HG03571 (cell line): ENCODE data around the gene TRABD2A.

Source experiments
- ATAC-seq: cut with Tn5 transposase; IDR thresholded peaks from one replicate; pipeline ENCODE4 v1.9.1; 2021; ENCODE audit not compliant: unreplicated experiment

Gene TRABD2A

DNA sequence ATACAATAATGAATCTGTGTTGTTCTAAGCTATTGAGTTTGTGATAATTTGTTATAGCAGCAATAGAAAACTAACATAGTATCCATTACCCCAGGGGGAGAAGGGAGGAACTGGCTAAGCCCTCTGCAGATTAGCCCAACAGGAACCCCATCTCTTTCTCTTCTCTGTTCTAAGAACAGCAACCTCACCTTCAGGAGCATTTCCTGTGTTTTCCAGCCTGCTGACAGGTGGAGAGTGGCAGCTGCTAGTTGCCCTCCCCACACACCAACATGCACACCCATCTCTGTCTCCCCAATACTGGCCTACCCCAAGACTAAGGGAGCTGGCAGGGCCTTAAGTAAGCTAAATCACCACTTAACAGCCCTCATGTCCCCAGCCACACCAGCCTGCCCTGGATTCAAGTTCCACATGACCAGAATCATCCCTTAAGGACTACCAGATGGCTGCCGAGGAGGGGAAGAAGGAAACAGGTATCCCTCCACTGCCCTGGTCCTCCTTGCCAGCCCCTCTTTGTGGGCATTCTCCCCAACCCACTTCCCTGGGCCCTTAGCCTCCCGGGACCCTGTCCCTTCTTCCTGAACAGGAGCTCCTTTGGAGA is 52.8 kb downstream of the TRABD2A start:
- no peak for ATAC-seq

DNA sequence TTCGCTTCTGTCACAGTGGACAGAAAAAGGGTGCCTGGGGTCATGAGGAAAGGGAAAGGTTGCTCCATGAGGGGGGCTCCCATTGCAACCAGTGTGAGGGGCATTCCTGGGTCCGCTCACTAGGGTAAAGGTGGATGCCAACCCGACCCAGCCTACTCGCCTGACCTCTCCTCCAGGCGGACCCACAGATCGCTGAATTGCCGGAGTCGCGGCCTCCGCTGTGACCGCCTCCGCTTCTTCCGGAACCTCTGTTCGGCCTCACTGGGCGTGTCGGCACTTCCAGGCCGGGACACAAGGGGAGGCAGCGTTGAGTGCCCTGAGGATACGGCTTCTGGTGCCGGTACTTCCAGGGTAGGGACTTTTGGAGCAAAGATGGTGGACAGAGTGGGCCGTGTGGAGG is 57.1 kb downstream of the TRABD2A start:
- no peak for ATAC-seq

DNA sequence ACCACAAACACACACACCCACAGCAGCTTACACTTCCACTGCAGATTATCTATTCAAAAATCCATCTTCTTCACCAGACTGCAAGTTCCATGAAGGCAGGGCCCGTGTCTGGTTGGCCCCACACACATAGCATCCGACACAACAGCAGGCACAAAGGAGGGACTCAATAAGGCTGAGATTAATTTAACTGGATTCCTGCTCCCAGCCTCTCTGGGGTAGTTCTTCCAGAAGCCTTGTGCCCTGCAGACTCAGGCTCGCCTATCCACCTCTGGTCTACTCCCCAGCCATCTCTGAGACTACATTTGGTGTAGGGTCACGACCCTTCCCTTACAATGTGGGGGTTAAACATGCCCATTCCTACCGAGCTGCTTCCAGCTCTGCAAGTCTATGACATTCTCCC is 57.7 kb downstream of the TRABD2A start:
- ATAC-seq, result no peak

DNA sequence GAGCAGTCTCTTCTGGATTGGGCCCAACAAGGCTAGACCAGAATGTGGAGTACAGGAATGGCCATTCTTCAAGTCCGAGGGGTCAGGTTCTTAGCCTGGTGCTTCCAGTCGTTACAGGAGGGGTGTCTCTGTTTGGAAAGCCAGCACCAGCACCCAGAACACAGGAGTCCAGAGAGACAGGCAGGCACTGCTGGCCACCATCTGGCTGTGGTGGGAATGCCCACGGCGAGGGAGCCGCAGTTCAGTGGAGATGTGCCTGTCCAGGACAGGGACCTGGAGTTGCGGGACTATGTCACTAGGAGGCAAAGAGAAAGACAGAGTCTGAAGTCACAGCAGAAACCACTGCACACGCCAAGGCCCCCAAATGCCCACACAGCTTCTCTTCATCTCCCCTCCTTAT is 59.1 kb downstream of the TRABD2A start:
- no peak for ATAC-seq

DNA sequence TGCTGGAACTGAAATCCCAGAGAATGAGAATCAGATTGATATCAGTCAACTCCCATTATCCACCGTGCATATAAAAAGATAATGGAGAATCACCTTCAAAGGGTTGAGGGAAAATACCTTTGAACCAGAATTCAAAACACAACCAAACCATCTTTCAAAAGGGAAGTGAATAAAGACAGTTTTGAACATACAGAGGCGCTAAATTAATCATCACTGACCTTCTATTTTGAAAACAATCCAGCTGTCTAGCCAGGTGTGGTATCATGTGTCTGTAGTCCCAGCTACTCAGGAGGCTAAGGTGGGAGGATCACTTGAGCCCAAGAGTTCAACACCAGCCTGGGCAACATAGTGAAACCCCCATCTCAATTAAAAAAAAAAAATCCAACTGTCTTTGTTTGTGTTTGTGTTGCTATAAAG is 63.6 kb downstream of the TRABD2A start:
- peak; percentile 91 for ATAC-seq

DNA sequence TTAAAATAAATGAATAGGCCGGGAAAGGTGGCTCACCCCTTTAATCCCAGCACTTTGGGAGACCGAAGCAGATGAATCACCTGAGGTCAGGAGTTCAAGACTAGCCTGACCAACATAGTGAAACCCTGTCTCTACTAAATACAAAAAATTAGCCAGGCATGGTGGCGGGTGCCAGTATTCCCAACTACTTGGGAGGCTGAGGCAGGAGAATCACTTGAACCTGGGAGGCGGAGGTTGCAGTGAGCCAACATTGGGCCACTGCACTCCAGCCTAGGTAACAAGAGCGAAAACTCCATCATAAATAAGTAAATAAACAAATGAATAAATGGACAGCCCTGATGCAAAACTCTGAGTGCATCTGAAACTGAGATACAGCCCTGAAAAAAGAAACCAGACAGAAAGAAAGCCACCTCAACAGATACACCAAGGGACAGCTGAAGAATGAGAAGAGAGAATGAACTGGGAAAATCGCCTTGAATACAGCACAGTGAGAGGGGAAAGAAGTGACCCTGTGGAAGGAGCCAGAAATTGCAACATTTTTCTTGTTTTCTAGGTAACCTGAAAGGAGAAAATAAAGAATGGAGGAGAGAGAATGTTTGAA is 64.4 kb downstream of the TRABD2A start:
- peak; percentile 69 for ATAC-seq

DNA sequence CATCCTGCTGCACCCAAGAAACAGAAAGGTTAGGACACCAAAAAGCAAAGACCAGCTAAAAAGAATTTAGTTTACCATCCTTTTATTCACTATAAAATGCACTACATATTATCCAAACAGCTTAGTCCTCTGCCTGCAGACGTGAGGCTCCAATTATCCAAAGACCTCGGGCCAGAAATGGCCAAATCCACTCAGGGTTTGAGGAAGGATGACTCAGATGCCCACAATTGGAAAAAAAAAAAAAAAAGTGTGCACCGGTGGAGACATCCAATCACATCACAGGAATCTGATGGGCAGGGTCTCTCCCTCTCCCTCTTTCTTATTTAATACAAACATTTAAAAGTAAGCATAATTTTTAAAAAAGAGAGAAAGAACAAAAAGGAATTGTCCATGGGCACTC is 65.7 kb downstream of the TRABD2A start:
- no peak for ATAC-seq

DNA sequence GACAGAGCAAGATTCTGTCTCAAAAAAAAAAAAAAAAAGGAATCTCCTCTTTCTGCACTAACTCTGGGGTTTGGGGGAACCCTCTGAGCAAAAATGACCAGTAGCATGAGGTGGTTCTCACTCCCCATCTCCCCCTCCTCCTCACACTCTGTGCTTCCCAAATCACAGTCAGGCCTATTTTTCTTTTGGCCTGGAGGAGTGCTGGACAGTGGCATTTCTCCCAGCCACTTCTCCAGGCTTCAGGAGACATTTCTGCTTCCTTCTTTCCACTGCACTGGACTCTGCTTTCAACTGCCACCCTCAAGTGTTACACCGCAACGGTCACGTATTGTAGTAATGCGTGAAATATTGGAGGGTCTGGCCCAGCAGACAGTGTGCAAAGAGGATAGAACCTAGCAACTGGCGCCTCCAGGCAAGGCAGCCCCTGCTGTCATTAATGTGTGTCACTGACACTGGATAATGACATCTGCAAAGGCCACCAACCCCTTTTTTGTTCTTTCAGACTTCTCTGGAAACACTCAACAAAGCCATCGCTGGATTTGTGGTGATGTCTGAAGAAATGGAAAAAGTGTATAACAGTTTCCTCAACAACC is 68.9 kb downstream of the TRABD2A start:
- no peak for ATAC-seq

DNA sequence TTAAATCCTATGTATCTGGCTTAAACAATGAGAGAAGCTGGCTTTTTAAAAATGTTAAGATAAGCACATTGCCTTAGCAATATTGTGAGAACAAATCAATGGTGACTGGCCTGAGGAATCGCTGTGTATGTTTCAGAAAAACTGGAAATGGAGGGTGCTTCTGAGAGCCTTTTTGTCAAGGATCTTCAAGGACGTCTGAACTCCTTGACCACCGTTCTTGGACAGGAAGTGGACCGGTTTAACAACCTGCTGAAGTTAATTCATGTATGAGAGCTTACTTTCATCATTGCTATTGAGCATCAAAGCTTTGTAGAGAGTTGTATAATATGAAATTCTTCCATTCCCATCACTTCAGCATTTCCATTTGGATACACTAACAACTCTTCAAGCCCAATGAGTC is 72.6 kb downstream of the TRABD2A start:
- no peak for ATAC-seq

DNA sequence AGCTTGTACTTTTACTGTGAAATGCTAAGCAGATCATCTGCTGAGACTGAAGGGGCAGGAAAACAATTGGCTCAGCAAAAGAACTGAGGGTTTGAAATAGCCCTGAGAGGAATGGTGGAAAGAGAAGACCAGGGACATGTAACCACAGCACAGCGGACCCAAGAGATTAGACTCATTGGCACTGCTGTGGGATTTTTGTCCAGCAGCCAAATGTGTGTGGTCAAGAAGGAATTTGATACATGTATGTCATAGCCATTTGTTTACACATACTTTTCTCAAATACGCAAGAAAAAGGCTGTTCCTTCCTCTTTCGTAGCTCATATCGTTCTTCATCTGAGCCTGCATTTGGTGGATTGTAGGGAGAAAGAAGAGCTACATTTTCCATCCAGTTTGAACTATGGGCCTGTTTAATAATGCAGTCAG is 73.8 kb downstream of the TRABD2A start:
- ATAC-seq, result no peak

DNA sequence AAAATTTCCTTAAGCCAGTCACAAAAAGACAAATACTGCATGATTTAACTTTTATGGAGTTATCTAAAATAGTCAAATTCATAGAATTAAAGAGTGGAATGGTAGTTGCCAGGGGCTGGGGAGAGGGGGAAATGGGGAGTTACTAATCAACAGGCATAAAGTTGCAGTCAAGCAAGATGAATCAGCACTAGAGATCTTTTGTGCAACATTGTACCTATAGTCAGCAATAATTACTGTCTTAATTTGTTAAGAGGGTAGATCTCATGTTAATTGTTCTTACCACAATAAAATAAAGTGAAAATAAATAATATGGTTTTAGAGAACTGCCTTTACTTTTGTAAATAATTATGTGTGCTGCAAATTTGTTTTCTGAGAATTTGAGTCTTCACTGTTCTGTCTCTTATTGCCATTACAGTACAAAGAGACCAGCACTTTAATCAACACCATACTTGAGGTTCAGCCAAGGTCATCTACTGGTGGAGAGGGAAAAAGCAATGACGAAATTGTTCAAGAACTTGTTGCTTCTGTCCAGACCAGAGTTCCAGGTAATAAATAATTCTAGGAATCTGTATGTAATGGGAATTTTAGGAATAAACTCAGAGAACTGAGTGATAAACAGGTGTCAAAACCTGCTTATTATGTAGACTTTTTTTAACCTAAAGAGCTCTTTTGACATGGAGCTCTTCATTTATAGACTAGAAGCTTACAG is 75.5 kb downstream of the TRABD2A start:
- ATAC-seq, result no peak

DNA sequence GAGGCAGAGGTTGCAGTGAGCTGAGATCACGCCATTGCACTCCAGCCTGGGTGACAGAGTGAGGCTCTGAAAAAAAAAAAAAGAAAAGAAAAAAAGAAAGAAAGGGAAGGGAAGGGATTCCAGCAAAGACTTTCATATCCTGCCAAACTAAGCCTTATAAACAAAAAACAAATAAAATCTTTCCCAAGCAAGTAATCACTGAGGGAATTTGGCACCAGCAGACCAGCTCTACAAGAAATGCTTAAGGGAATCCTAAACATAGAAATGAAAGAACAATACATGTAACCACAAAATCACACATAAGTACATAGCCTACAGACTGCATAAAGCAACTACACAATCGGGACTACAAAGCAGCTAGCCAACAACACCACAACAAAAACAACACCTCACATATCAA is 79.1 kb downstream of the TRABD2A start:
- ATAC-seq, result no peak

DNA sequence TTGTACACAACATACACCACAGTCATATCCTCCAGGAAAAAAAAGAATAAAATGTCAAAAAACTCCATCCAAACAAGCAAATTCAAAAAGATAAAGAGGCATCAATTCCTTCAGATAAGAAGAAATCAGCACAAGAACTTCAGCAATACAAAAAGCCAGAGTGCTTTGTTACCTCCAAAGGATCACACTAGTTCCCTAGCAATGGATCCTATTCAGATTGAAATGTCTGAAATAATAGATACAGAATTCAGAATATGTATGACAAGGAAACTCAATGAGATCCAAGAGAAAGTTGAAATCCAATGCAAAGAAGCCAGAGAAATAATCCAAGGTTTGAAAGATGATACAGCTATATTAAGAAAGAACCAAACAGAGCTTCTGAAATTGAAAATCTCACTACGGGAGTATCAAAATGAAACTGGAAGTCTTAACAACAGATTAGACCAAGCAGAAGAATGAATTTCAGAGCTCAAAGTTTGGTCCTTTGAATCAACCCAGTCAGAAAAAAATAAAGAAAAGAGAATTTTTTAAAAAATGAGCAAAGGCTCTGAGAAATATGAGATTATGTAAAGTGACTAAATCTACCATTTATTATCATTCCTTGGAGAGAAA is 80.6 kb downstream of the TRABD2A start:
- no peak for ATAC-seq

DNA sequence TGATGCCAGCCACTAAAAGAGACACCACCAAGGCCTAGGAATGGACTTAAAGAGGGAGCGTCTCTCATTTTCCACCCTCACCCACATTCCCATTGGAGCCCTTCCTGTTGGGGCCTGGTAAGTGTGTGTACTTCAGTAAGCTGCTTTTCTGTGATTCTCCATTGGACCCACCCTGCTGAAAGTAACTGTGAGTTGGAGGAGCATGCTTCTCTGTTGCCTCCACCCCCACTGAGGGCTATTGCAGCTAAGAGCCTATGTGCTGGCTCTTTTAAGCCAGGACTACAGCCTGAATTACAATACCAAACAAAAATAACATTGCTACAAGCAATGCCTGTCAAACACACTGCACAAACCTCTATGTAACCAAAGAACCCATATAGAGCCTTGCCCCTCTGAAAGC is 81.1 kb downstream of the TRABD2A start:
- no peak for ATAC-seq

DNA sequence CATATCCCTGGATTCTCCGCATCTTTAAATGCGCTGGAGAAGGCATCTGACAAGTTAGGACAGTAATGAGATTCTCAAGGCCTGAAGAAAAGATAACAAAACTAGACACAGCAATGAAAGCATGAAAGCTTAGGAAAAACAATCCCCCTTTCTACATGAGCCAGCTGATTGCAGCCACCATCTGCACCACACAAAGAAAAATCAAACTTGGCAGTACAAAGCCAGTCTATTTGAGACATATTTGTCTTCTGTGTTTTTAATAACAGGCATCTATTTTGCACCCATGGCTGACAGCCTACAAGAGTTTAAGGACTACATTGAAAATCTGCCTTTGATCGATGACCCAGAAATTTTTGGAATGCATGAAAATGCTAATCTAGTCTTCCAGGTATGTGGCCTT is 83.6 kb downstream of the TRABD2A start:
- no peak for ATAC-seq

DNA sequence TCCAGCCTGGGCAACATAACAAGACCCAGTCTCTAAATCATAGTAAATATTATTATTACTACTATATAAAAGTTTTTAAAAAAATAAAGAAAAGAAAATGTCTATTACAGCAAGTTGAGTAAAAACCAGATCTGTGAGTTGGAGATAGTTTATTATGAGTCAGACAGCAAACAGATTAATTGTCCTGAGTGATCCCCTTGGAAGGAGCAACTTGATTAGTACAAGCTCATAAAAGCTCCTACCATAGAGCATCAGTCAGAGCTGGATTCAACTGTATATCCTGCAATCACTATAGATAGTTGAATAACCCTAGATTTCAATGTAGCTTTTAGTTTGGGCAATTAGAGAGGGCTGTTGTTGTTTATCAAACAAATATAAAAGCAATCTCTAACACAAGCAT is 84.1 kb downstream of the TRABD2A start:
- ATAC-seq, result no peak

DNA sequence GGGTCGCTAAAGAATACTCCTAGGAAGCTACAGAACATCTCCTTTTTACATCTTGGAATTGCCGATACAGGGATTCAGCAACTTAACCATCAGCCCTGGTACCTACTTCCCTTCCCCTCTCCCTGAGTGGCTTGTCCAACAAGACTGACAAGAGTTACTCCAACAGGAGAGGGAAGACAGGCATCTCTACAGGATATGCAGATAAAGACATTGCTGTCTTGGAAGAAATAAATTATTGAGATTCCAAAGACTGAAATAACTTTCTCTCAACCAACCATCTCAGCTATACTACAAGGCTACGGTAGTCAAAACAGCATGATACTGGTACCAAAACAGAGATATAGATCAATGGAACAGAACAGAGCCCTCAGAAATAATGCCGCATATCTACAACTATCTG is 87.2 kb downstream of the TRABD2A start:
- no peak for ATAC-seq

DNA sequence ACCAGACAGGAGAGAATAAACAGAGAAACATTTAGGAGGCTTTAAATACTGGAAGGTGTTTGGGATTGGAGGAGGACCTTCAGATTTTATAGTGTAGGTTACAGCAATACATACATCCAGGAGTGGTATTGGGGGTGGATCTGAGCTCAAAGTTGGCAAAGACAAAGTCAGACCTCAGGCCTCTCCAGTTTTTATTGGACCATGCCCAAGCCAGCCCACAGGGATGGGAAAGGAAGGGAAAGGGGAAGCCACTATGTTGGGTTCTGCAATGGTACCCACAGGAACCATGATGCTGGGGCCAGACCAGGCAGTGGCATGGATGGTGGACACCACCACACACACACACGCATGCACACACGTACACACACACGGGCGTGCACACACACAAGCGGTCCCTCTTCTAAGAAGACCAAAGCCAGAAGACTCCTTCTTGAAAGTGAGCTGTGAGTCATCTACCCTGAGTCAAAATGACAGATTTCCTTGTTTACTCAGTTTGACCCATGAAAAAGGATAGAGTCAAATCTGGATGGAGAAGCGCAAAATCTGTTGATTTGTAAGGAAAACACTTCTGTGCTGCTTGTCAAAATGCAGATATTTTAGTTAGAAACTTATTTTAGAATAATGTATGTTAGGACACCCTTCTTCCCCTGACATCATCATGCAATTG is 87.9 kb downstream of the TRABD2A start:
- ATAC-seq, result no peak

DNA sequence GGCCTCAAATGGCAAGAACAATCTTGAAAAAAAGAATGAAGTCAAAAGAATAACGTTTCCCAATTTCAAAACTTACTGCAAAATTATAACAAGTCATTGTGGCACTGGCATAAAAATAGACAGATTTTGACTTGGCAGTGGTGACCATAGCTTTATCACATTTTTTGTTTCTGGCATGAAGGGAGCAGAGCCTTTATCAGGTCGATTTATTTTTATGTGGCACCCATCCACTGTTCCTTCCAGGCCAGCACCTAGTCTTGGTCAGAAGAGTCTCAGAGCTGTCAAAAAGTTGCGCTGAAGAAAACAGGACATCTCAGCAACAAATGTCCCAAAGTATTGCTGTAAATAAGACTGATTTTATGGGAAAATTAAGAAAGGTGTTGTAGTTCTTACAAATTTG is 92.4 kb downstream of the TRABD2A start:
- ATAC-seq, result no peak

DNA sequence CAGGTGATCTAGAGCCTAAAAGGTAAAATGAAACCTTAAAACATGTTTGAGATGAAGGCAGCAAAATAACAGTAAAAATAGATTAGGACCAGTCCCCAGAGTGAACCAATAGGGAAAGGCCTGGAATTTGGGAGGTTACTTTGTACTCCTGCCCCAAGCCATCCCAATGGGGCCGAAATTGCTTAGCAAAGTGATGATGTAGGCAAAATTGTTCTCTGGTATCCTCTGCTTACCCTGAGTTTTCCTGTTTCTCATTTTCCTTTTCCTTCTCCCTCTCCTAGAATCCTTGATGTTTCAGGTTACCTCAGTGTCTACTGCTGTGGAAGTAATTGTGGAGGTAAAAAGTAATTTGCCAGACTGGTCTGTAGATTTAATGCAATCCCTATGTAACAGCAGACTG is 92.9 kb downstream of the TRABD2A start:
- ATAC-seq, result no peak

DNA sequence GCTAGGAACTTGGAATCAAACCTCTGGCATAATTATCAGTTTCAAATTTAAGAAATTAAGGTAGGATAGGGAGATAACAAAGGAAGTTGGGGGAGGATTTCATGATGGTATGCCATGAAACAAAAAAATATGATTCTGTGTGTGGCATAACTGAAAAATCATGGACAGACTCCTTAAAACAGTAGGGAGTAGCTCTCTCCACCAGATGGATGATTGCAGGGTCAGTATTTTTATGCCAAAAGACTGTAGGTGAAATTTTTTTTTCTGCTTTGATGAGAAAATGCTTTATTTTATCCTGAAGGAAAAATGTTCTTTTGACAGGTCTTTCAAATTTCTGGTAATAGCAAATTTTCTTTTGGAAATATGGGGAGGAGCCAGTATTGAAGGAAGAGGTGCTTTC is 94.3 kb downstream of the TRABD2A start:
- ATAC-seq, result no peak
